SU-DHL-6 (cell line): ENCODE measurements around the gene FIGNL2.

Experiments used
- CTCF ChIP-seq: fragments of 200-600 bp; sonication (generic); IDR thresholded peaks from one replicate; pipeline ENCODE4 v1.5.1; 2017; ENCODE audit warnings: antibody characterized with exemption, mild to moderate bottlenecking, low read length, moderate library complexity; ENCODE audit not compliant: insufficient read depth, poor library complexity, severe bottlenecking
- EZH2phosphoT487 ChIP-seq: fragments of 200-600 bp; sonication (generic), shearing (Covaris generic); conservative IDR thresholded peaks from 2 replicates; pipeline ENCODE4 v1.6.1; 2018; ENCODE audit warnings: mild to moderate bottlenecking, antibody characterized with exemption, low read length, moderate library complexity, mixed read lengths

GRCh38 chr12:51870504-51870903 lies 22.0 kb upstream of the FIGNL2 start:
- TF ChIP-seq CTCF (no peak), EZH2phosphoT487 (no peak)
